ENCODE results near the gene CDH4. TPM values are rescaled to one million over a fixed set of nuclear protein-coding genes. Genes with fewer than 3 reads are reported as not detected.

Gene CDH4
- total RNA-seq, 1 donor = 8.6 TPM

GRCh38 chr20:61280217-61280980 lies 28.3 kb downstream of the CDH4 start:
- no peak for DNase-seq (ENCODE audit: low read depth in 2 of 3, low spot score in 2 of 3)

GRCh38 chr20:61281286-61281795 lies 29.3 kb downstream of the CDH4 start:
- no peak for DNase-seq (ENCODE audit: low read depth in 2 of 3, low spot score in 2 of 3)

- no peak for DNase-seq (ENCODE audit: low read depth in 2 of 3, low spot score in 2 of 3)
Measured at GRCh38 chr20:61284752-61285151, 32.7 kb downstream of the CDH4 start.

GRCh38 chr20:61285152-61285645 lies 33.1 kb downstream of the CDH4 start:
- DNase-seq (ENCODE audit: low read depth in 2 of 3, low spot score in 2 of 3) = no peak

- DNase-seq (ENCODE audit: low read depth in 2 of 3, low spot score in 2 of 3) = no peak
Measured at GRCh38 chr20:61285691-61286090, 33.6 kb downstream of the CDH4 start.

GRCh38 chr20:61287583-61288275 lies 35.7 kb downstream of the CDH4 start:
- DNase-seq (ENCODE audit: low read depth in 2 of 3, low spot score in 2 of 3) = no peak

GRCh38 chr20:61288331-61288784 lies 36.3 kb downstream of the CDH4 start:
- no peak for DNase-seq (ENCODE audit: low read depth in 2 of 3, low spot score in 2 of 3)

- DNase-seq (ENCODE audit: low read depth in 2 of 3, low spot score in 2 of 3) = no peak
Measured at GRCh38 chr20:61289166-61289565, 37.1 kb downstream of the CDH4 start.

GRCh38 chr20:61290721-61291120 lies 38.7 kb downstream of the CDH4 start:
- no peak for DNase-seq (ENCODE audit: low read depth in 2 of 3, low spot score in 2 of 3)

GRCh38 chr20:61291166-61291829 lies 39.2 kb downstream of the CDH4 start:
- DNase-seq (ENCODE audit: low read depth in 2 of 3, low spot score in 2 of 3) = no peak

GRCh38 chr20:61292391-61292790 lies 40.3 kb downstream of the CDH4 start:
- DNase-seq (ENCODE audit: low read depth in 2 of 3, low spot score in 2 of 3) = no peak

GRCh38 chr20:61292821-61293612 lies 41.0 kb downstream of the CDH4 start:
- DNase-seq (ENCODE audit: low read depth in 2 of 3, low spot score in 2 of 3) = no peak

GRCh38 chr20:61293951-61294350 lies 41.9 kb downstream of the CDH4 start:
- DNase-seq (ENCODE audit: low read depth in 2 of 3, low spot score in 2 of 3) = no peak

- DNase-seq (ENCODE audit: low read depth in 2 of 3, low spot score in 2 of 3) = no peak
Measured at GRCh38 chr20:61295249-61295648, 43.2 kb downstream of the CDH4 start.

GRCh38 chr20:61295682-61296628 lies 43.9 kb downstream of the CDH4 start:
- DNase-seq (ENCODE audit: low read depth in 2 of 3, low spot score in 2 of 3) = no peak

- no peak for DNase-seq (ENCODE audit: low read depth in 2 of 3, low spot score in 2 of 3)
Measured at GRCh38 chr20:61296629-61297019, 44.6 kb downstream of the CDH4 start.

GRCh38 chr20:61297491-61297890 lies 45.4 kb downstream of the CDH4 start:
- DNase-seq (ENCODE audit: low read depth in 2 of 3, low spot score in 2 of 3) = no peak

- DNase-seq (ENCODE audit: low read depth in 2 of 3, low spot score in 2 of 3) = no peak
Measured at GRCh38 chr20:61297986-61298385, 45.9 kb downstream of the CDH4 start.

- DNase-seq (ENCODE audit: low read depth in 2 of 3, low spot score in 2 of 3) = no peak
Measured at GRCh38 chr20:61298661-61299060, 46.6 kb downstream of the CDH4 start.
